Subcutaneous adipose tissue (tissue), 4 donors: ENCODE results near the gene ARHGAP44. TPM values are rescaled to one million over a fixed set of nuclear protein-coding genes. Genes with fewer than 3 reads are reported as not detected.

Experiments used
- CTCF ChIP-seq: fragments of 450-650 bp; IDR thresholded peaks from one replicate; pipeline ENCODE4 v1.5.1; 2016; ENCODE audit warnings: low read depth, mild to moderate bottlenecking, control low read depth, antibody characterized with exemption, moderate library complexity
- total RNA-seq, 4 donors: library from RNA; depleted of rRNA; stranded (reverse); fragments of >200 nt; gene quantifications; one replicate each; pipeline ENCODE4 v1.1.0, GENCODE V29; 2016

ARHGAP44 gene
- total RNA-seq, 4 donors from 2014 or later: 1.3 to 3.4 (median 1.9) TPM

- TF ChIP-seq CTCF: no peak
Measured at GRCh38 chr17:12899604-12900003, 110.3 kb downstream of the ARHGAP44 start.

GRCh38 chr17:12900474-12900873 lies 111.2 kb downstream of the ARHGAP44 start:
- no peak for TF ChIP-seq CTCF

GRCh38 chr17:12902046-12902445 lies 112.7 kb downstream of the ARHGAP44 start:
- no peak for TF ChIP-seq CTCF

DNA sequence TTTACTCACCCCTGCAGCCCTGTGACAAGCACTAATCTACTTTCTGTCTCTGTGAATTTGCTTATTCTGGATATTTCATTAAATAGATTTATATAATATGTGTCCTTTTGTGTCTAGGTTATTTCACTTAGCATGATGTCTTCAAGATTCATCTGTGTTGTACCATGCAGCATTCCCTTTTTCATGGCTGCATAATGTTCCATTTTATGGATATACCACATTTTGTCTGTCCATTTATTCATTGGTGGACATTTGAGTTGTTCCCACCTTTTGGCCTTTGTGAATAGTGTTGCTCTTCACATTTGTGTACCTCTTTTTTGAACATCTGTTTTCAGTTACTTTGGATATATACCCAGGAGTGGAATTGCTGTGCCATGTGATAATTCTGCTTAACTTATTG lies 118.2 kb downstream of the ARHGAP44 start:
- no peak for TF ChIP-seq CTCF

GRCh38 chr17:12909046-12909445 lies 119.7 kb downstream of the ARHGAP44 start:
- TF ChIP-seq CTCF: no peak

DNA sequence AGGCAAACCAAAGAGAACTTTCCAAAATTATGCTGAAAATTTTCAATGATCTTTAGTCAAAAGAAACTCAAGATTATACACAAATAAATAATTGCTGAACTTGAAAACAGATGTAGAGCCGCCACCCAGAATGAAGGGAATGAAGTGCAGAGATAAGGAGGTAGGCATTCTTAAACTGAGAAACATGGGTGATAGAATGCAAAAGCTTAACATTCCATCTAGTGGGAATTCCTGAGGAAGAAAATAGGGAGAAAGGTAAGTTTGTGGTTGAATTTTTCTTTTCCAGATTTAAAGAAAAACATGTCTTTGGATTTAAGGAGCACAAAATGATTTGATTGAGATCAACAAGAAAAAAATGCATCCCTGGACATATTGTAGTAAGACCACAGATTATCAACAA lies 120.2 kb downstream of the ARHGAP44 start:
- TF ChIP-seq CTCF: no peak

DNA sequence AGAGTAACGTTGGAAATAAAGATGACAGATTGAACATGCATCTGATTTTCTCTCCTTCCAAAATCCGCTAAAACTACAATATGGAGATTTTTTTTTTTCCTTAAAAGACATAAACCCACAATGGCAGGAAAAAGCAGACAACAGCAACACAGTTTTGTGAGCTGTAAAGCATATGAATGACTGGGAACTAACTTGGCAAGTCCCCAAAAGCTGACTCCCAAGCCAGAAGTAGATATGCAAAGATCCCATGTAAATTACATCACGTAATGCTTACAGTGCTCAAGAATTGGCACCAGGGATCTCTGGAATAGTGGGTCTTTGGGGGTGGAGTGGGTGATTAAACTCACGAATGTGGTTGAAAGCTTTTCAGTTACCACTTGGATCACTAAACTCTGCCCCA lies 121.9 kb downstream of the ARHGAP44 start:
- no peak for TF ChIP-seq CTCF
